Tibial nerve (tissue), 3 donors: ENCODE data around the gene BRI3.

ENCODE experiments used
- CTCF ChIP-seq, 5 experiments: fragments of 200-600 bp in 3 of 5; fragments of 450-650 bp in 2 of 5; sonication (generic) in 3 of 5; IDR thresholded peaks; one replicate each; pipeline ENCODE4 v1.5.1; 2016 to 2019; ENCODE audit warnings: antibody characterized with exemption in 5 of 5, mild to moderate bottlenecking in 3 of 5, moderate library complexity in 2 of 5
- POLR2A ChIP-seq, 2 donors: fragments of 450-650 bp; IDR thresholded peaks; one replicate each; pipeline ENCODE4 v1.6.1; 2017; ENCODE audit warnings: antibody characterized with exemption in 2 of 2, mild to moderate bottlenecking in 2 of 2, moderate library complexity in 2 of 2

GRCh38 chr7:98281757-98282606, 496 bp downstream of the BRI3 start:
- TF ChIP-seq POLR2A (IDR thresholded peaks at IDR 0.05) = peak in 1 of 2 donors; percentile 4
- no peak for TF ChIP-seq CTCF (IDR thresholded peaks at IDR 0.05)
